Common myeloid progenitor, CD34-positive (primary cell): ENCODE measurements around the gene CTSZ. TPM values are rescaled to one million over a fixed set of nuclear protein-coding genes. Genes with fewer than 3 reads are reported as not detected.
A peak's percentile ranks its signal among the peaks of the same experiment; 100 is the strongest.

Experiments
- CTCF ChIA-PET: fragments of 350-600 bp; sonication (Branson Sonifier 250); formaldehyde crosslinking; loops from one replicate; lab custom pipeline; 2021; ENCODE audit warnings: antibody characterized with exemption; lab: Charles Lee
- POLR2A ChIA-PET: fragments of 350-600 bp; sonication (Branson Sonifier 250); formaldehyde crosslinking; loops from one replicate; lab custom pipeline; 2021; ENCODE audit warnings: antibody characterized with exemption; lab: Charles Lee
- DNase-seq, 3 donors: peaks; one replicate each; pipeline versions ENCODE4 v3.0.0 to v3.0.0-alpha.2; 2013
- H3K27ac ChIP-seq, 2 experiments: 1 replicate in 1 of 2; 2 replicates in 1 of 2; pipeline ENCODE4 v1.7.0; 2013; ENCODE audit warnings: inconsistent platforms in 2 of 2, low read length in 2 of 2, mild to moderate bottlenecking in 2 of 2, low read depth in 1 of 2, moderate library complexity in 1 of 2; ENCODE audit not compliant: severe bottlenecking in 2 of 2, insufficient read depth in 1 of 2, poor library complexity in 1 of 2
- H3K27me3 ChIP-seq, 5 experiments: replicated peaks in 2 of 5; 1 replicate in 3 of 5; 2 replicates in 2 of 5; pipeline versions ENCODE4 v1.6.1 to v1.7.0; 2013; ENCODE audit warnings: low read length in 4 of 5, mild to moderate bottlenecking in 2 of 5, moderate library complexity in 2 of 5, inconsistent platforms in 1 of 5; ENCODE audit not compliant: insufficient read depth in 5 of 5, control insufficient read depth in 4 of 5
- H3K36me3 ChIP-seq, 4 experiments: 1 replicate in 2 of 4; 2 replicates in 2 of 4; pipeline versions ENCODE4 v1.6.1 to v1.7.0; 2013; ENCODE audit warnings: low read length in 3 of 4, control low read depth in 1 of 4, mild to moderate bottlenecking in 1 of 4; ENCODE audit not compliant: control insufficient read depth in 4 of 4, insufficient read depth in 4 of 4
- H3K4me1 ChIP-seq, 4 experiments: 1 replicate in 3 of 4; 2 replicates in 1 of 4; pipeline versions ENCODE4 v1.6.1 to v1.7.1; 2013; ENCODE audit warnings: low read length in 3 of 4, mild to moderate bottlenecking in 3 of 4, control low read depth in 1 of 4, inconsistent platforms in 1 of 4, moderate library complexity in 1 of 4; ENCODE audit not compliant: control insufficient read depth in 4 of 4, insufficient read depth in 4 of 4; ENCODE audit errors: control extremely low read depth in 1 of 4
- H3K4me3 ChIP-seq, 7 experiments: 1 replicate in 4 of 7; 2 replicates in 3 of 7; pipeline versions ENCODE4 v1.5.1 to v1.7.0; 2013; ENCODE audit warnings: mild to moderate bottlenecking in 7 of 7, low read length in 6 of 7, moderate library complexity in 6 of 7, inconsistent platforms in 2 of 7, low read depth in 2 of 7, control low read depth in 1 of 7; ENCODE audit not compliant: insufficient read depth in 4 of 7, control insufficient read depth in 1 of 7; ENCODE audit errors: extremely low read depth in 1 of 7
- H3K9me3 ChIP-seq, 5 experiments: 1 replicate in 4 of 5; 2 replicates in 1 of 5; pipeline versions ENCODE4 v1.6.1 to v1.7.1; 2013; ENCODE audit warnings: low read length in 4 of 5, mild to moderate bottlenecking in 2 of 5, inconsistent platforms in 1 of 5, low read depth in 1 of 5, moderate library complexity in 1 of 5; ENCODE audit not compliant: control insufficient read depth in 4 of 5, insufficient read depth in 2 of 5; ENCODE audit errors: control extremely low read depth in 1 of 5
- WGBS: methylation state at CpG from one replicate; pipeline ENCODE4 v1.1.5; 2013; ENCODE audit not compliant: insufficient coverage; 5-methylcytosine and 5-hydroxymethylcytosine counted together
- polyA plus RNA-seq: library from polyadenylated mRNA; unstranded; fragments of 120-200 nt; gene quantifications from one replicate; pipeline ENCODE4 v1.2.1, GENCODE V29; 2013

CTSZ gene
- polyA plus RNA-seq = 48.4 TPM

- under 1% methylated on average over 69 of the region's 82 CpGs for WGBS
- no peaks in the 10 kb centered on the region for H3K9me3 ChIP-seq
- peak within 1 kb of the TSS in 1 of 2 experiments; percentile 78 for H3K27ac ChIP-seq
- peaks cover 0 to 9% (median 3%) of the 10 kb centered on the region in 4 experiments for H3K36me3 ChIP-seq
- peak in 2 of 3 donors; percentile 42 to 63 for DNase-seq
- CTCF ChIA-PET = interaction anchor here (1.0 kb wide), 1 partner anchor 12 kb away, joined by 3 read pairs; the partner anchor contains the start of gene TUBB1
- no peaks in the 10 kb centered on the region for H3K27me3 ChIP-seq
- peak within 1 kb of the TSS; percentile 21 to 77 (median 70) for H3K4me3 ChIP-seq
- POLR2A ChIA-PET = interaction anchor here (1.8 to 2.8 kb wide), 2 partner anchors 25 kb away, joined by 8 to 9 read pairs; partner anchors contain the start of gene ATP5F1E
- H3K4me1 ChIP-seq = peaks cover 0 to 77% (median 53%) of the 10 kb centered on the region in 4 experiments
Measured at GRCh38 chr20:59006864-59007664, at the start of gene CTSZ. Gene CTSZ, minus strand, starts transcription at chr20:59007254. Its CDS starts 126 bp downstream, at chr20:59007128.

GRCh38 chr20:59055302-59055701, 48.2 kb upstream of the CTSZ start:
- peak; percentile 31 to 56 (median 48) for DNase-seq
- WGBS = 100% methylated on average over 2 of the region's 7 CpGs
- Histone ChIP-seq H3K27me3 (peaks cover 0 to 7% (median 0%) of the 10 kb centered on the region in 5 experiments), H3K4me3 (no peak overlapping the region), H3K4me1 (no peaks in the 10 kb centered on the region), H3K27ac (no peak overlapping the region), H3K36me3 (no peaks in the 10 kb centered on the region), H3K9me3 (no peaks in the 10 kb centered on the region)
- ChIA-PET CTCF (interaction anchor here (1.0 to 1.4 kb wide), 2 partner anchors 12 to 152 kb away, joined by 3 to 4 read pairs; no protein-coding TSS in a partner anchor), POLR2A (no interaction called here)

DNA sequence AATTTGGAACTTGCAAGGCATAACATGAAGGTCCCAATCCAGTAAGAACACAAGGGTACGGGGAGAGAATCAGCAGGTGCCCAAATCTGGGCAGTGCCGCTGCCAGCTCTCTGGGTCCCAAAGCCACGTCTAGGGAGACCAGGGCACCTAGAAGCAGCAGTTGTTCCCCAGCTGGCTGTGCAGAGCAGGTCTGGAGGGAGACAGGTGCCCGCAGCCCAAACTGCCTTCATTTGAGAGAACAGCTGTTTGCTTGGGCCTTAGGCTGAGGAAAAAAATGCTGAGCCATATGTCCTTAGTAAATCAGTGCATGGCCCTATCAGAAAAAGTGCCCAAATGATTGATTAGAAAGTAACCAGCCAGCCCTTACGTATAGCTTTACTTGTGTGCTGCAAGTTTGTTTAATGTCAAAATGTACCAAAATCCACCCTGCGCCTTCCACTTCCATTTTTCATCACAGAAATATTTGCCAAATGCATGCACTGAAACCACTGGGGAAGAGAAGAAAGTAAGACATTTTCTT, 44.7 kb upstream of the CTSZ start:
- no peak for DNase-seq
- 92% methylated on average over 2 of the region's 6 CpGs for WGBS
- Histone ChIP-seq H3K36me3 (no peaks in the 10 kb centered on the region), H3K9me3 (no peaks in the 10 kb centered on the region), H3K27me3 (peaks cover 0 to 10% (median 0%) of the 10 kb centered on the region in 5 experiments), H3K4me1 (no peaks in the 10 kb centered on the region), H3K4me3 (no peak overlapping the region), H3K27ac (no peak overlapping the region)
- ChIA-PET CTCF (no interaction called here), POLR2A (no interaction called here)

- WGBS = no CpG with 5 or more reads among the region's 1 CpG
- ChIA-PET POLR2A (interaction anchor here (0.6 kb wide), 1 partner anchor 26 kb away, joined by 8 read pairs; no protein-coding TSS in a partner anchor), CTCF (interaction anchor here (1.0 to 1.5 kb wide), 2 partner anchors 10 to 38 kb away, joined by 4 read pairs; no protein-coding TSS in a partner anchor)
- H3K27ac ChIP-seq = no peak overlapping the region
- no peak for DNase-seq
- no peaks in the 10 kb centered on the region for H3K9me3 ChIP-seq
- no peak overlapping the region for H3K4me3 ChIP-seq
- H3K36me3 ChIP-seq = no peaks in the 10 kb centered on the region
- H3K27me3 ChIP-seq = peaks cover 0 to 10% (median 2%) of the 10 kb centered on the region in 5 experiments
- no peaks in the 10 kb centered on the region for H3K4me1 ChIP-seq
Measured at GRCh38 chr20:59050437-59050836, 43.4 kb upstream of the CTSZ start.

- H3K4me3 ChIP-seq = no peak overlapping the region
- CTCF ChIA-PET = no interaction called here
- 100% methylated on average over 1 of the region's 2 CpGs for WGBS
Measured at GRCh38 chr20:59048681-59049030, 41.6 kb upstream of the CTSZ start.

DNA sequence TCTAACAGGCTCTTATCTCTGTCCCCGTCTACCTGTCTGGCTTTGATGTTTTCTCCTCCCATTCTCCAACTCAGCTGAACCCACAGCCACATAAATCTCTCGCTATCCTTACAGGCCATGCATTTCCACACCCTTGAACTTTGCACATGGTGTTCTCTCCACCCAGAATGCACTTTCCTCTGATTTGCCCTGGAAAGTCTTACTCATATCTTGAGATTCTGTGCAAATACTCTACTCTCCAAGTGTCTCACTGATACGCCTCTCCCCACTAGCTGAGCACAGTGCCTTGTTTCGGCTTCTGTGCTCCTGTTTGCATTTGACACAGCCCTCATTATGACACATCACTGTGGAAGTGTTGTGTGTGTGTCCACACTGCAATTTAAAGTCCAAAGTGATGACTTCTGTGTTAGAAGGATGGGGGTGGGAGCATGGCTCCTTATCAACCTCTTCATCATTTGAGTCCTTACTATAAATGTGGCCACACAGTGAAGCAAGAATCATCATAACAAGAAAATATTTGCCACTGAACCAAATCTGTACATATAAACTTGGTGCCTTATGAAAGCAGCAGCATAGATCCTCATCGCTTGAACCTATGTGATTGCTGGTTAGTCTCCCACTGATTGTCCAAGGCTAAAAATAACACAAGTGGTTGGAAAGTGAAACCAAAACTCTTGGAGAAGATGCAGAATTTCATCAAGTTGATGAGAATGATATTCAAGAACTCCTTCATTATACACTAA, 41.1 kb upstream of the CTSZ start:
- CTCF ChIA-PET = no interaction called here
- Histone ChIP-seq H3K4me3 (no peak overlapping the region), H3K27me3 (peaks cover 0 to 10% (median 2%) of the 10 kb centered on the region in 5 experiments), H3K4me1 (peaks cover 0 to 3% (median 2%) of the 10 kb centered on the region in 4 experiments), H3K27ac (no peak overlapping the region), H3K9me3 (no peaks in the 10 kb centered on the region), H3K36me3 (no peaks in the 10 kb centered on the region)
- POLR2A ChIA-PET = no interaction called here
- WGBS = 96% methylated on average over 4 of the region's 5 CpGs
- peak in 1 of 3 donors; percentile 9 for DNase-seq

More at GRCh38 chr20:59048681-59049030, 41.6 kb upstream of the CTSZ start:
- no peak for DNase-seq
- Histone ChIP-seq H3K4me1 (no peaks in the 10 kb centered on the region), H3K27me3 (peaks cover 0 to 10% (median 2%) of the 10 kb centered on the region in 5 experiments), H3K27ac (no peak overlapping the region), H3K9me3 (no peaks in the 10 kb centered on the region), H3K36me3 (no peaks in the 10 kb centered on the region)
- POLR2A ChIA-PET = no interaction called here
